ES-I3 (cell line): ENCODE results near the gene POU2AF1.

ENCODE experiments used
- H3K36me3 ChIP-seq: 2 replicates; pipeline ENCODE4 v1.6.1; 2013; ENCODE audit warnings: mild to moderate bottlenecking, low read length, control low read depth, moderate library complexity; ENCODE audit not compliant: insufficient read depth
- H3K4me1 ChIP-seq: 2 replicates; pipeline ENCODE4 v1.6.1; 2013; ENCODE audit warnings: mild to moderate bottlenecking, control low read depth, low read length; ENCODE audit not compliant: insufficient read depth
- H3K9ac ChIP-seq: 2 replicates; pipeline ENCODE4 v1.6.1; 2013; ENCODE audit warnings: low read depth, mild to moderate bottlenecking, low read length, moderate library complexity
- H3K9me3 ChIP-seq: 2 replicates; pipeline ENCODE4 v1.6.1; 2013; ENCODE audit warnings: mild to moderate bottlenecking, low read length, moderate library complexity; ENCODE audit not compliant: control insufficient read depth, insufficient read depth

The POU2AF1 gene

GRCh38 chr11:111365722-111366559 lies 13.1 kb downstream of the POU2AF1 start:
- no peaks in the 10 kb centered on the region for H3K36me3 ChIP-seq
- H3K4me1 ChIP-seq = no peaks in the 10 kb centered on the region
- H3K9ac ChIP-seq = no peak overlapping the region
- no peaks in the 10 kb centered on the region for H3K9me3 ChIP-seq

- Histone ChIP-seq H3K36me3 (no peaks in the 10 kb centered on the region), H3K9me3 (no peaks in the 10 kb centered on the region), H3K9ac (no peak overlapping the region), H3K4me1 (no peaks in the 10 kb centered on the region)
Measured at GRCh38 chr11:111364503-111364902, 14.6 kb downstream of the POU2AF1 start.

GRCh38 chr11:111363985-111364384 lies 15.1 kb downstream of the POU2AF1 start:
- no peaks in the 10 kb centered on the region for H3K36me3 ChIP-seq
- no peak overlapping the region for H3K9ac ChIP-seq
- H3K4me1 ChIP-seq = no peaks in the 10 kb centered on the region
- H3K9me3 ChIP-seq = no peaks in the 10 kb centered on the region

- Histone ChIP-seq H3K36me3 (no peaks in the 10 kb centered on the region), H3K9ac (no peak overlapping the region), H3K9me3 (no peaks in the 10 kb centered on the region), H3K4me1 (no peaks in the 10 kb centered on the region)
Measured at GRCh38 chr11:111362887-111363411, 16.1 kb downstream of the POU2AF1 start.

- no peak overlapping the region for H3K9ac ChIP-seq
- no peaks in the 10 kb centered on the region for H3K9me3 ChIP-seq
- H3K36me3 ChIP-seq = no peaks in the 10 kb centered on the region
- H3K4me1 ChIP-seq = no peaks in the 10 kb centered on the region
Measured at GRCh38 chr11:111361874-111362273, 17.2 kb downstream of the POU2AF1 start.

GRCh38 chr11:111361052-111361801 lies 17.8 kb downstream of the POU2AF1 start:
- Histone ChIP-seq H3K9me3 (no peaks in the 10 kb centered on the region), H3K9ac (no peak overlapping the region), H3K4me1 (no peaks in the 10 kb centered on the region), H3K36me3 (no peaks in the 10 kb centered on the region)

- H3K36me3 ChIP-seq = no peaks in the 10 kb centered on the region
- H3K4me1 ChIP-seq = no peaks in the 10 kb centered on the region
- no peaks in the 10 kb centered on the region for H3K9me3 ChIP-seq
- no peak overlapping the region for H3K9ac ChIP-seq
Measured at GRCh38 chr11:111360150-111361043, 18.7 kb downstream of the POU2AF1 start.

GRCh38 chr11:111359223-111360149 lies 19.6 kb downstream of the POU2AF1 start:
- Histone ChIP-seq H3K9ac (no peak overlapping the region), H3K36me3 (no peaks in the 10 kb centered on the region), H3K9me3 (no peaks in the 10 kb centered on the region), H3K4me1 (no peaks in the 10 kb centered on the region)

- no peaks in the 10 kb centered on the region for H3K9me3 ChIP-seq
- no peaks in the 10 kb centered on the region for H3K4me1 ChIP-seq
- no peaks in the 10 kb centered on the region for H3K36me3 ChIP-seq
- H3K9ac ChIP-seq = no peak overlapping the region
Measured at GRCh38 chr11:111358038-111359001, 20.8 kb downstream of the POU2AF1 start.

- Histone ChIP-seq H3K9ac (no peak overlapping the region), H3K4me1 (no peaks in the 10 kb centered on the region), H3K9me3 (no peaks in the 10 kb centered on the region), H3K36me3 (no peaks in the 10 kb centered on the region)
Measured at GRCh38 chr11:111357150-111358037, 21.7 kb downstream of the POU2AF1 start.

- no peak overlapping the region for H3K9ac ChIP-seq
- H3K36me3 ChIP-seq = no peaks in the 10 kb centered on the region
- no peaks in the 10 kb centered on the region for H3K4me1 ChIP-seq
- H3K9me3 ChIP-seq = no peaks in the 10 kb centered on the region
Measured at GRCh38 chr11:111356660-111357048, 22.4 kb downstream of the POU2AF1 start.
